ENCODE results near the gene GNAI3.

The GNAI3 gene

DNA sequence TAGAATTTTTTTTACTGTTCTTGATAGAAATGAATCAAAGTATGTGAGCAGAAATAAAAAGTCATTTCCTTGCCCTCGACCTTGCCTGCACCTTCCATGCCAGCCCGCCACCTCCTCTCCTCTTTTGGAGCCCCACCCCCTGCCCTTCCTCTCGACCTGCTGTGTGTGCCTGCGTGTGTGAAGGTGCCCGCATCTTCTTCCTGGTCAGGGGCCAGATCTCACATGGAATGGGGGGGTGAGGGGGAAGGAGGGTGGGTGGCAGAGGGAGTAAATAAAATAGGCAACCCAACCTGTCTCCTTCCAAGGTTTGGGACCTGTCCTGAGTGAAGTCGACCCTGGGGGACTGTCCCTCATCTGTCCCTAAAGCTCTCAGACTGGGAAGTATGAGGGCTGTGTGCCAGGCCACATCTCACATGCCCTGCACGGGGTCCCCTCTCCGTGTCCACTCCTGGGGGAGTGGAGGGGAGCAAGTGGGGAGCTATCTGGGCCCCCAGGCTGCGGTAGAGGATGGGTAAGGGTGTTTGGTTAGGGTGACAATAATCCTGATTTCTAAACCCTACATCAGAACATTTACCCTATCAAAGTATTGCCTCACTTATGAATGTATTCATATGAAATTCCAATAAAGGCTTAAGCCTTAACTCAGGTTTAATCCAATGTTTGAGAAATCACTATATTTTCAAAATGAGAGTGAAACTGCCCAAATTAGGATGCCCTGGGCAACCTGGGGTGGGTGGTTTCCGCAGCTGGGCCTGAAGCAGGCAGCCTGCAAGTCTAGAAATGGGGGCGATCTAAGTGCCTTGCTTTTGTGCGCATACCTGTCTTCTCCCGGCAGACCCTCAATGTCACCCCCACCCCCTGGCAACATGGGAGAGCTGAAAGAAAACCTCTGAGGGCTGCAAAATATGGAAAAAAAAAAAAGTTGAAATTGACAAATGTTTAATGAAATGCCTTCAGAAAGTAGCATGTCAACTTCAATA lies 86.6 kb downstream of the GNAI3 start:
- TF ChIP-seq JUND (IDR thresholded peaks at IDR 0.05; ENCODE audit: low read depth) = no peak
- no peak for DNase-seq (ENCODE audit: low read depth in 1 of 2, low spot score in 1 of 2)
- in situ Hi-C loops (cut with HindIII; ENCODE audit: low pct_unique_long_range_greater_than_20kb, low sequenced_read_pairs) = no loop called here

DNA sequence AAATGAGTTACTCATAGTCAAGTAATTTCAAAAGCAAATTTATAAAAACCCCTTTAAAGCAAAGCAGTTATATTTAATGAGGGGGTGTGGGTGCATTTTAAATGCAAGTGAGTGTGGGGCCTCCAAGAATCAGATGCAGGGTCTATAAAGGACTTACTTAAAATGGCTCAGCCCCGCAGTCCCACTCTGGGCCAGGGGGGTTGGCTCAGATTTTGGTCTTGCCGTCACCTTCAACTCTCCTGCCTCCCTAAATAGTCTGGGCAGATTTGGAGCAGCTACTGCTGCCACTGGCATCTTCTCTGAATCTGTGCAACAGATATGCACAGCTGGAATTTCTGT lies 87.4 kb downstream of the GNAI3 start:
- in situ Hi-C loops (cut with HindIII; ENCODE audit: low pct_unique_long_range_greater_than_20kb, low sequenced_read_pairs) = no loop called here
- no peak for TF ChIP-seq JUND (IDR thresholded peaks at IDR 0.05; ENCODE audit: low read depth)
- DNase-seq (ENCODE audit: low read depth in 1 of 2, low spot score in 1 of 2) = no peak

DNA sequence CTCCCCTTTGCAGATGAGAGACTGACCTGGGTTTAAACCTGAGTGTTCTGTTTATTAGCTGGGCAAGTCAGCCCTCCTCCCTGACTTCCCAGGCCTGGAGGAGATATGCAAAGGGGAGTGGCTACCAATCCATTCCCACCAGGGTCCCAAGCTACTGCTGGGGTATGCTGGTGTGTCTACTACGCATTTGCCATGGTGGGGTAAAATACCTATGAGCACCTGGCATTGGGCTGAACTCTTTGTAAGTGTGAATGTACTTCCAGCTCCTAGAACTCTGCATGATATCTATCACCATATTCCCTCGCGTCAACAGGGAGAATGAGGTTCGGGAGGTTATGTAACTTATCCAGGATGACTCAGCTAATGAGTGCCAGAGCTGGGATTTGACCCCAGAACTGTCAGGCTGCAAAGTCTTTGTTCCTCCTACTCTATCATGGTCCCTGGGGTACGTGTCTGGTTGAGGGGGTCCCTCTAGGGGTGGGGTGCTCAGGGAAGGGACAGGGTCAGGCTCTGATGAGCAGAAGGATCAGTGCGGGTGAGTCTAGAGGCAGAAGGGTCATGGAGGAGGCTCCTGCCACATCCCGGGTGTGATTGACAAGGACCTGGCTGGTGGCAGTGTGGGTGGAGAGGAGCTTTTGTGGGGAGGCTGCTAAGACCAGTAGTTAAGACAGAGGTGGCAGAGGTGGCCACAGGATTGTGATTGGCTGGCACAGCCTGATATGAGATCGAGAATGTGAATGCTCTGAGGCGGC lies 88.0 kb downstream of the GNAI3 start:
- DNase-seq (ENCODE audit: low read depth in 1 of 2, low spot score in 1 of 2) = no peak
- in situ Hi-C loops (cut with HindIII; ENCODE audit: low pct_unique_long_range_greater_than_20kb, low sequenced_read_pairs) = no loop called here
- no peak for TF ChIP-seq JUND (IDR thresholded peaks at IDR 0.05; ENCODE audit: low read depth)

DNA sequence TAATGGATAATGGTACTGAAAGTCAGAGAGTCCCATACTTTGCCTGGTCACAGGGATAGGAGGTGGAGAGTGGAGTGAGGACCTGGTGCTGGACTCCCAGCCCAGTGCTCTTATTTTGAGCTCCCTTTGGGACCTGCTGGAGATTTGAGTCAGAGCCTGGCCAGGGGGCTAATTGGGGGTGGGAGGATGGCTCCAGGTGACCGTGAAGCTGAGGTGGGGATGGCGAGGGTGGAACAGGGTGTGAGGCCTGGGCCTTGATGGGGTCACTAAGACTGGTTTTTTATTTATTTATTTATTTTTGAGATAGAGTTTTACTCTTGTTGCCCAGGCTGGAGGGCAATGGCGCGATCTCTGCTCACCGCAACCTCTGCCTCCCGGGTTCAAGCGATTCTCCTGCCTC lies 89.0 kb downstream of the GNAI3 start:
- TF ChIP-seq JUND (IDR thresholded peaks at IDR 0.05; ENCODE audit: low read depth) = no peak
- in situ Hi-C loops (cut with HindIII; ENCODE audit: low pct_unique_long_range_greater_than_20kb, low sequenced_read_pairs) = no loop called here
- DNase-seq (ENCODE audit: low read depth in 1 of 2, low spot score in 1 of 2) = no peak

DNA sequence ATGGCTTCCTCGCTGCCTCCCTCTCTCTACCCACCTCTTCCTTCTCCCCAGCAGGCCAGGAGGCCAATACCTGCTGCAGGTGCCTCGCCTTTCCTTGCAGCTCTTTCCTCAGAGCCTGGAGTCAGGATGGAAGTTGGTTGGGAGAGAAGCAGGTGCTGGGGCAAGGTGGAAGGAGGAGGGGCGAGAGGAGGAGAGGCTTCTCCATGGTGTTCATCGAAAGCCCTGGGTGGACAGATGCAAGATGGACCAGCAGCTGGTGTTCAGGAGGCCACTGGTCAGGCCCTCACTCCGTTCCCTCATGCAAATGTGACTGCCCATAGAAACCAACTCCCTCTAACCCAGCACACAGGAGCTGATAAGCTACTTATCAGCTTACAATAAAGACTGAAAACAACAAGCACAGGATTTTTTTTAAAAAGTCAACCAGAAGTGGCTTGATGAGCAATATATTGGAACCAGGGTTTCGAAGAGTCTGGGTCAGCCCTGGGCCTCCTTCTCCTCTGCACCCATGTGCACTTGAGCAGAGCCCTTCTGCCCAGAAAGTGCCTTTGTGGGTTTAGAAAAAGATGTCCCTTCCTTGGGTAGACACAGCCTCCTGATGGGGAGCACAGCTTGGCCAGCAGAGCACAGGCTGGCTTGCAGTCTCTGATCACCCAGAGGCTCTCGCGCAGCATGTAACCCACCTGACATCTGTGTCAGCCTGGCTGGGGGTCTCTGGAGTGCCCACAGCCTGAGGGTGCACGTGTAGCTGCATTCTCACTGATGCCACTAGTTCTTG lies 90.8 kb downstream of the GNAI3 start:
- DNase-seq (ENCODE audit: low read depth in 1 of 2, low spot score in 1 of 2) = no peak
- in situ Hi-C loops (cut with HindIII; ENCODE audit: low pct_unique_long_range_greater_than_20kb, low sequenced_read_pairs) = no loop called here
- TF ChIP-seq JUND (IDR thresholded peaks at IDR 0.05; ENCODE audit: low read depth) = no peak

DNA sequence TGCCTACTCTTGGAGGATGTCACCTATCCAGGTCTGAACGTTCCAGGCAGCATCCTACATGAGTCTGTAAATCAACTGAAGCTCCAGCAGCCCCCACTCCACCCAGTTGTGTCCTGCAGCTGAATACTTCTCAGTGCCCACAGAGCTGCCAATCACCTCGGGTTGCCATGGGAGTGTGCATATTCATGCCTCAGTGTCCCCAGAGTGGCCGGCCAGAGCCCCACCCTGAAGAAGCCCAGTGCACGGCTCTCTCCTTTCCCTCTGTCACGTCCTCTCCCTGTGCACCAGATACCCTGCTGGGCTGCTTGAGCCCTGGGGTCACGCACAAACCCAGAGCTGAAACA lies 91.4 kb downstream of the GNAI3 start:
- DNase-seq (ENCODE audit: low read depth in 1 of 2, low spot score in 1 of 2) = no peak
- in situ Hi-C loops (cut with HindIII; ENCODE audit: low pct_unique_long_range_greater_than_20kb, low sequenced_read_pairs) = no loop called here

DNA sequence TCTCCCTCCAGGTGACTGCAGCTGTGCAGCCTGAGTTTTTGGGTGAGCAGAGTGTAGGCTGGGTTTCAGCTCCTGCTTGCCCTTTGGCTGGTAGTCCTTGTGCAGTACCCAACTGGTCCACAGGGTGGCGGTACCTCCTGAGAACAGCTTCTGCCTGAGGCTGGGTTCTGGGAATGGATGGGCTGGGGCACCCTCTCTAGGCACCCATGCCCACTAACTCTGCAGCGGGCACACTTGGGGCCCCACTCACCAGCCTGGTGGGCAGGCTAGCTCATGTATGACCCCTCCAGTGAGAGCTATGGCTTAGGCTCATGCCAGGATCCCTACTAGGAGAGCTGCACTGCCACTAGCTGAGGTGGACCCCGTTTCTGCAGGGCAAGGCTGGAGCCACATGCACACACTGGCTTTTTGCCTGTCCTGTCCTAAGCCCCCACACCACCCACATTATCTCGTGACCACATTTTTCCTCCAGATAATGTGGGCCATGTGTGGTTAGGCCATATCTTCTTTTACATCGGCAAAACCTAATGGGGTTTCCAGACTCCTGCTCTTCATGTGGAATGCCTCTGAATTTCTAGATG lies 92.0 kb downstream of the GNAI3 start:
- DNase-seq (ENCODE audit: low read depth in 1 of 2, low spot score in 1 of 2) = peak in 1 of 2 experiments; percentile 73
- in situ Hi-C loops (cut with HindIII; ENCODE audit: low pct_unique_long_range_greater_than_20kb, low sequenced_read_pairs) = no loop called here
- no peak for TF ChIP-seq JUND (IDR thresholded peaks at IDR 0.05; ENCODE audit: low read depth)

More for the DNA sequence above, 91.4 kb downstream of the GNAI3 start:
- TF ChIP-seq JUND (IDR thresholded peaks at IDR 0.05; ENCODE audit: low read depth) = no peak

DNA sequence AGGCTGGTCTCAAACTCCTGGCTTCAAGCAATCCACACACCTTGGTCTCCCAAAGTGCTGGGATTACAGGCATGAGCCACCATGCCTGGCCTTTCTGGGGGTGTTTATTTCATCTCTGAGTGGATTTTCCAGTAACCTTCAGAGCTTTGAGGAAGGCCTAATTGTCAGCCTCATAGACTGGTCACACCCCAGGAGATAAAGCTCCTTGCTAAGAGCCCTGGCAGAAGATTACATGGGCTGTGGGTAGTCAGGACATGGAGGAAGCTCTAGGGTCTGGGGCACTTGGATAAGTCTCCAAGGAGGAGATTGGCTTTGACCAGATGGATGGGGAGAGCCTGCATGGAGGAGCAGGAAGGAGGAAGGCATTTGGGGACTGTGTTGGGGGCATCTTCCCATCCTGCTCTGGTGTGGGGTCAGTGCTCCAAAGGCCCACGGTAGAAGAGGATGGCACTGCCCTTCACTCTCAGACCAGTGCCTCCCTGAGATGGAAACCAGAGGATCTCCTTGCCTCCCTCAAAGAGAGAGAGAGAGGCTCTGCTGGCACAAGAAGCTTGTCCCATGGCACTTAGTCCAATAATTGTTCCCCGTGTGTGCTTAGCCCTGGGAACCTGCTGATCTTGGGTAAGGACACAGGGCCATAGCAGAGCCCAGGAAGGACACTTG lies 92.8 kb downstream of the GNAI3 start:
- no peak for TF ChIP-seq JUND (IDR thresholded peaks at IDR 0.05; ENCODE audit: low read depth)
- no peak for DNase-seq (ENCODE audit: low read depth in 1 of 2, low spot score in 1 of 2)
- in situ Hi-C loops (cut with HindIII; ENCODE audit: low pct_unique_long_range_greater_than_20kb, low sequenced_read_pairs) = no loop called here

DNA sequence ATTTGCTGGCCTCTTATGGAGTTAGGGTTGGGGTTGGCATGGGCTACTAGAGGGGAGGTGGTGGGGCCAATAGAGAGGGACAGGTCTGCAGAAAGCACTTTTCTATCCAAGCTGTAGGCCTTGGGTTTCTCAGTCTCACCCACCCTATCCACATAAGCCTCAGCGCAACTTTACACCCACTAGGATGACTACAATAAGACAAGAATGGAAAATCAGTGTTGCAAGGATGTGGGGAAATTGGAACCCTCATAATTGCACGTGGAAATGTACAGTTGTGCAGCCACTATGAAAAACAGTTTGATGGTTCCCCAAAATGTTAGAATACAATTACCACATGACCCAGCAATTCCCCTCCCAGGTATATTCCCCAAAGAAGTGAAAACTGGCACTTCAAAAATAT lies 93.4 kb downstream of the GNAI3 start:
- TF ChIP-seq JUND (IDR thresholded peaks at IDR 0.05; ENCODE audit: low read depth) = no peak
- in situ Hi-C loops (cut with HindIII; ENCODE audit: low pct_unique_long_range_greater_than_20kb, low sequenced_read_pairs) = no loop called here
- DNase-seq (ENCODE audit: low read depth in 1 of 2, low spot score in 1 of 2) = no peak

DNA sequence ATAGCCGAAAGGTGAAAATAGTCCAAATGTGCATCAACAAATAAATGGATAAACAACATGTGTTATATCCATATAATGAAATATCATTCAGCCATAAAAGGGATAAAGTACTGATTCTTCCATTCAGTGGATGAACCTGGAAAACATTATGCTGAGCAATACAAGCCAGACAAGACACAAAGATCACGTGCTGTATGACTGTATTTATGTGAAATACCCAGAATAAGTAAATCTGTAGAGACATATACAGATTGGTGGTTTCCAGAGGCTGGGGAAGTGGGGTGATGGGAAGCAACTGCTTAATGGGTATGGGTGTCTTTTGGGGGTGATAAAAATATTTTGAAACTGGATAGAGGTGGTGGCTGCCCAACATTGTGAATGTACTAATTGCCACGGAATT lies 94.2 kb downstream of the GNAI3 start:
- in situ Hi-C loops (cut with HindIII; ENCODE audit: low pct_unique_long_range_greater_than_20kb, low sequenced_read_pairs) = no loop called here
- TF ChIP-seq JUND (IDR thresholded peaks at IDR 0.05; ENCODE audit: low read depth) = no peak
- no peak for DNase-seq (ENCODE audit: low read depth in 1 of 2, low spot score in 1 of 2)

DNA sequence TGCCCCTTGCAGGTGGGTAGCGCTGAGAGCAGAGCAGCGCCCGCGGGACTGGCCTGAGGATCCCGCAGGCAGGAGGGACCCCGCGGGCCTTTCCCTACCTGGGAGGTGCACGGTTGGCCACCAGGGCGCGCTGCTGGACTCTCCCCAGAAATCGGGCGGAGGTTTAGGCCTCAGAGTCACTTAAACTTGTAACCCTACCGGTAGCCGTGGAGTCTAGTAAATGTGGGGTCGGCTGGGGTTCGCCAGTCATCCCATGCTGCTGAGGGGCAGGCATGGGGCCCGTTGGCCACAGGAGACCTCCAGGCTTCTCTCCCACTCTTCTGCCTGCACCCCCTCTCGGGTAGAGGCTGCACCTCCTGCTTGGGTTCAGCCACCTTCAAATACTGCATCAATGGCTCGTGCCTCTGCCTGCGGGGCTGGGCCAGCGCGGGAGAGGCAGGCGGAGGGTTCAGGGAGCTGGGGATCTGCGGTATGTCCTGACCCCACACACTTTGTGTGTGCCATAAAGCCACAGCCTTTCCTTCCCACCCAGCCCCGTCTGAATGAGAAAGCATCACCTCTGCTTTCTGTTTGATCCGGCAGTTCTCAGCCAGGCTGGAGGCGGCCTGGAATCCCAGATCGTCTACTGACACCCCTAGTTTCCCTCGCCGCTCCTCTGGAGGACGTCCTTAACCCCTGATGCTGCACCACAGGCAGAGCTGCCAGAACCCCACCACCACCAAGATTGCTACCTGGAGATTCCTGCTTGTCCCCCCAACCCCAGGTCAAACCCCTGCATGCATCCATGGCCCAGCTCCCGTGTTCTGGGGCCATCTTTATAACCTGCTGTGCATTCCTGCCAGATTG lies 95.2 kb downstream of the GNAI3 start:
- peak in 1 of 2 experiments; percentile 77 for DNase-seq (ENCODE audit: low read depth in 1 of 2, low spot score in 1 of 2)
- in situ Hi-C loops (cut with HindIII; ENCODE audit: low pct_unique_long_range_greater_than_20kb, low sequenced_read_pairs) = no loop called here
- TF ChIP-seq JUND (IDR thresholded peaks at IDR 0.05; ENCODE audit: low read depth) = no peak

Data from T47D (cell line).